Liver (tissue), 9 donors: ENCODE results near the gene SERPINE1. TPM values are rescaled to one million over a fixed set of nuclear protein-coding genes. Genes with fewer than 3 reads are reported as not detected.

Source experiments
- DNase-seq: peaks from one replicate; pipeline ENCODE4 v3.0.0-alpha.2; 2017; ENCODE audit warnings: low spot score
- H3K27ac ChIP-seq, 2 donors: one replicate each; pipeline ENCODE4 v1.7.0; 2013; ENCODE audit warnings: inconsistent platforms in 2 of 2, low read length in 2 of 2, control low read depth in 1 of 2, low read depth in 1 of 2, mild to moderate bottlenecking in 1 of 2
- H3K27me3 ChIP-seq, 4 donors: one replicate each; pipeline versions ENCODE4 v1.6.1 to v1.7.0; 2013; ENCODE audit warnings: low read length in 3 of 4, inconsistent platforms in 1 of 4, mild to moderate bottlenecking in 1 of 4, moderate library complexity in 1 of 4; ENCODE audit not compliant: control insufficient read depth in 4 of 4, insufficient read depth in 4 of 4
- H3K36me3 ChIP-seq, 4 donors: one replicate each; pipeline versions ENCODE4 v1.6.1 to v1.7.0; 2013; ENCODE audit warnings: low read length in 3 of 4, mild to moderate bottlenecking in 3 of 4, low read depth in 1 of 4, moderate library complexity in 1 of 4; ENCODE audit not compliant: control insufficient read depth in 4 of 4, insufficient read depth in 3 of 4
- H3K4me1 ChIP-seq, 4 donors: one replicate each; pipeline versions ENCODE4 v1.6.1 to v1.7.0; 2013; ENCODE audit warnings: low read length in 3 of 4, mild to moderate bottlenecking in 3 of 4, moderate library complexity in 1 of 4; ENCODE audit not compliant: control insufficient read depth in 4 of 4, insufficient read depth in 4 of 4
- H3K4me3 ChIP-seq, 3 donors: one replicate each; pipeline versions ENCODE4 v1.6.1 to v1.7.0; 2013; ENCODE audit warnings: low read length in 3 of 3, control low read depth in 1 of 3, low read depth in 1 of 3, mild to moderate bottlenecking in 1 of 3
- H3K9ac ChIP-seq, 2 donors: one replicate each; pipeline ENCODE4 v1.7.0; 2013; ENCODE audit warnings: low read length in 2 of 2, mild to moderate bottlenecking in 2 of 2, moderate library complexity in 2 of 2, control low read depth in 1 of 2, low read depth in 1 of 2
- H3K9me3 ChIP-seq, 4 donors: one replicate each; pipeline versions ENCODE4 v1.6.1 to v1.7.0; 2013; ENCODE audit warnings: low read length in 3 of 4; ENCODE audit not compliant: control insufficient read depth in 4 of 4
- EGR1 ChIP-seq, 2 donors: IDR thresholded peaks; 2 replicates each; pipeline ENCODE4 v1.6.1; 2016 to 2018; ENCODE audit warnings: antibody characterized with exemption in 2 of 2, low read depth in 2 of 2
- FOXA1 ChIP-seq: IDR thresholded peaks from 2 replicates; pipeline ENCODE4 v1.6.1; 2016; ENCODE audit warnings: antibody characterized with exemption
- FOXA2 ChIP-seq: IDR thresholded peaks from 2 replicates; pipeline ENCODE4 v1.6.1; 2016; ENCODE audit warnings: antibody characterized with exemption
- GABPA ChIP-seq, 2 donors: IDR thresholded peaks in 1 of 2; conservative IDR thresholded peaks in 1 of 2; 2 replicates each; pipeline ENCODE4 v1.6.1; 2016; ENCODE audit warnings: antibody characterized with exemption in 2 of 2, mild to moderate bottlenecking in 1 of 2, moderate library complexity in 1 of 2
- HNF4A ChIP-seq, 2 donors: conservative IDR thresholded peaks; 2 replicates each; pipeline ENCODE4 v1.6.1; 2016; ENCODE audit warnings: antibody characterized with exemption in 2 of 2, mild to moderate bottlenecking in 2 of 2
- HNF4G ChIP-seq: IDR thresholded peaks from 2 replicates; pipeline ENCODE4 v1.6.1; 2016; ENCODE audit warnings: antibody characterized with exemption
- NR2F2 ChIP-seq: IDR thresholded peaks from 2 replicates; pipeline ENCODE4 v1.6.1; 2016; ENCODE audit warnings: antibody characterized with exemption
- RAD21 ChIP-seq, 2 donors: IDR thresholded peaks; 2 replicates each; pipeline ENCODE4 v1.6.1; 2016; ENCODE audit warnings: antibody characterized with exemption in 2 of 2, mild to moderate bottlenecking in 2 of 2
- RXRA ChIP-seq, 2 donors: IDR thresholded peaks; 2 replicates each; pipeline ENCODE4 v1.6.1; 2017 to 2018; ENCODE audit warnings: antibody characterized with exemption in 2 of 2, mild to moderate bottlenecking in 1 of 2
- SP1 ChIP-seq: IDR thresholded peaks from 2 replicates; pipeline ENCODE4 v1.6.1; 2018; ENCODE audit warnings: antibody characterized with exemption, mild to moderate bottlenecking
- YY1 ChIP-seq: IDR thresholded peaks from 2 replicates; pipeline ENCODE4 v1.6.1; 2016; ENCODE audit warnings: antibody characterized with exemption, mild to moderate bottlenecking
- WGBS: extraction: QIAGEN DNeasy Blood & Tissue Kit; methylation state at CpG from one replicate; pipeline ENCODE4 v1.1.7; 2013; 5-methylcytosine and 5-hydroxymethylcytosine counted together
- polyA plus RNA-seq, 2 donors: library from polyadenylated mRNA; stranded (reverse) in 1 of 2; unstranded in 1 of 2; fragments of 200-250 nt in 1 of 2; fragments of >200 nt in 1 of 2; fragmentation: Nextera tagmentation in 1 of 2; extraction: Ambion mirVana in 1 of 2; gene quantifications; one replicate each; pipeline versions ENCODE4 v1.2.1 to v1.2.3, GENCODE V29; 2013 to 2015
- total RNA-seq, 2 donors: library from RNA; depleted of rRNA; stranded (reverse); fragments of >200 nt; gene quantifications; one replicate each; pipeline ENCODE4 v1.2.3, GENCODE V29; 2014
- TF ChIP-seq, protein P1 (sequence below): IDR thresholded peaks from 2 replicates; pipeline ENCODE4 v1.6.1; 2016; ENCODE audit warnings: antibody characterized with exemption
- TF ChIP-seq, protein P2 (sequence below): IDR thresholded peaks from 2 replicates; pipeline ENCODE4 v1.6.1; 2016; ENCODE audit warnings: antibody characterized with exemption
- TF ChIP-seq, protein P3 (sequence below): IDR thresholded peaks from 2 replicates; pipeline ENCODE4 v1.6.1; 2016; ENCODE audit warnings: antibody characterized with exemption
- TF ChIP-seq, protein P4 (sequence below): IDR thresholded peaks from 2 replicates; pipeline ENCODE4 v1.6.1; 2016; ENCODE audit warnings: antibody characterized with exemption, mild to moderate bottlenecking
- donor health status: healthy.
- donor health status: healthy.
- donor health status: healthy.
- donor health status: healthy.
- donor health status: healthy.

The SERPINE1 gene
- total and polyA plus RNA-seq, 4 donors, result 0.93 to 18.6 (median 8.0) TPM

DNA sequence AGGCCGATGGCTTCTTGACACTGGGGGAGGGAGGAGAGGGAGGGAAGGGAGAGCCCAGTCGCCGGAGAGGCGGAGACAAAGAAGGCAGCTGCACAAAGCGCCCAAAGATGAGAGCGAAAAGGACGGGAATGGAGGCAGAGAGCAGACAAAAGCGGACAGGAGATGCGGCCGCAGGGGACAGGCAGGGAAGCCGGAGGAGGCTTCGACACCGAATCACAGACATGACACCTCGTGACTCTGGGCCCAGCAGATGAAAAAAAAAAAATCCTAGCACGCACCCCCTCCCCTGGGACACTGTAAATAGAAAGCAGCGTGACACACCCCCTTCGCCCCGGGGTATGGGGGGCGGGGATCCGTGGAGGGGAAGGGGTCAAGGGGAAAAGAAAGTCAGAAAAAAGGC is 52.2 kb downstream of the SERPINE1 start:
- DNase-seq, result no peak
- H3K36me3 ChIP-seq, result no peaks in the 10 kb centered on the region
- H3K4me3 ChIP-seq, result no peak overlapping the region
- H3K4me1 ChIP-seq, result peaks cover 0 to 8% (median 2%) of the 10 kb centered on the region in 4 donors
- peaks cover 0 to 9% (median 4%) of the 10 kb centered on the region in 4 donors for H3K27me3 ChIP-seq
- 4% methylated on average over 20 of the region's 20 CpGs for WGBS
- H3K27ac ChIP-seq, result no peak overlapping the region
- no peaks in the 10 kb centered on the region for H3K9me3 ChIP-seq
- no peak overlapping the region for H3K9ac ChIP-seq
- no peak for TF ChIP-seq NR2F2
- TF ChIP-seq, protein P1, sequence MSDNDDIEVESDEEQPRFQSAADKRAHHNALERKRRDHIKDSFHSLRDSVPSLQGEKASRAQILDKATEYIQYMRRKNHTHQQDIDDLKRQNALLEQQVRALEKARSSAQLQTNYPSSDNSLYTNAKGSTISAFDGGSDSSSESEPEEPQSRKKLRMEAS, result no peak
- TF ChIP-seq, protein P2, sequence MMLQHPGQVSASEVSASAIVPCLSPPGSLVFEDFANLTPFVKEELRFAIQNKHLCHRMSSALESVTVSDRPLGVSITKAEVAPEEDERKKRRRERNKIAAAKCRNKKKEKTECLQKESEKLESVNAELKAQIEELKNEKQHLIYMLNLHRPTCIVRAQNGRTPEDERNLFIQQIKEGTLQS, result no peak
- TF ChIP-seq, protein P3, sequence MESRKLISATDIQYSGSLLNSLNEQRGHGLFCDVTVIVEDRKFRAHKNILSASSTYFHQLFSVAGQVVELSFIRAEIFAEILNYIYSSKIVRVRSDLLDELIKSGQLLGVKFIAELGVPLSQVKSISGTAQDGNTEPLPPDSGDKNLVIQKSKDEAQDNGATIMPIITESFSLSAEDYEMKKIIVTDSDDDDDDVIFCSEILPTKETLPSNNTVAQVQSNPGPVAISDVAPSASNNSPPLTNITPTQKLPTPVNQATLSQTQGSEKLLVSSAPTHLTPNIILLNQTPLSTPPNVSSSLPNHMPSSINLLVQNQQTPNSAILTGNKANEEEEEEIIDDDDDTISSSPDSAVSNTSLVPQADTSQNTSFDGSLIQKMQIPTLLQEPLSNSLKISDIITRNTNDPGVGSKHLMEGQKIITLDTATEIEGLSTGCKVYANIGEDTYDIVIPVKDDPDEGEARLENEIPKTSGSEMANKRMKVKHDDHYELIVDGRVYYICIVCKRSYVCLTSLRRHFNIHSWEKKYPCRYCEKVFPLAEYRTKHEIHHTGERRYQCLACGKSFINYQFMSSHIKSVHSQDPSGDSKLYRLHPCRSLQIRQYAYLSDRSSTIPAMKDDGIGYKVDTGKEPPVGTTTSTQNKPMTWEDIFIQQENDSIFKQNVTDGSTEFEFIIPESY, result no peak
- TF ChIP-seq, protein P4, sequence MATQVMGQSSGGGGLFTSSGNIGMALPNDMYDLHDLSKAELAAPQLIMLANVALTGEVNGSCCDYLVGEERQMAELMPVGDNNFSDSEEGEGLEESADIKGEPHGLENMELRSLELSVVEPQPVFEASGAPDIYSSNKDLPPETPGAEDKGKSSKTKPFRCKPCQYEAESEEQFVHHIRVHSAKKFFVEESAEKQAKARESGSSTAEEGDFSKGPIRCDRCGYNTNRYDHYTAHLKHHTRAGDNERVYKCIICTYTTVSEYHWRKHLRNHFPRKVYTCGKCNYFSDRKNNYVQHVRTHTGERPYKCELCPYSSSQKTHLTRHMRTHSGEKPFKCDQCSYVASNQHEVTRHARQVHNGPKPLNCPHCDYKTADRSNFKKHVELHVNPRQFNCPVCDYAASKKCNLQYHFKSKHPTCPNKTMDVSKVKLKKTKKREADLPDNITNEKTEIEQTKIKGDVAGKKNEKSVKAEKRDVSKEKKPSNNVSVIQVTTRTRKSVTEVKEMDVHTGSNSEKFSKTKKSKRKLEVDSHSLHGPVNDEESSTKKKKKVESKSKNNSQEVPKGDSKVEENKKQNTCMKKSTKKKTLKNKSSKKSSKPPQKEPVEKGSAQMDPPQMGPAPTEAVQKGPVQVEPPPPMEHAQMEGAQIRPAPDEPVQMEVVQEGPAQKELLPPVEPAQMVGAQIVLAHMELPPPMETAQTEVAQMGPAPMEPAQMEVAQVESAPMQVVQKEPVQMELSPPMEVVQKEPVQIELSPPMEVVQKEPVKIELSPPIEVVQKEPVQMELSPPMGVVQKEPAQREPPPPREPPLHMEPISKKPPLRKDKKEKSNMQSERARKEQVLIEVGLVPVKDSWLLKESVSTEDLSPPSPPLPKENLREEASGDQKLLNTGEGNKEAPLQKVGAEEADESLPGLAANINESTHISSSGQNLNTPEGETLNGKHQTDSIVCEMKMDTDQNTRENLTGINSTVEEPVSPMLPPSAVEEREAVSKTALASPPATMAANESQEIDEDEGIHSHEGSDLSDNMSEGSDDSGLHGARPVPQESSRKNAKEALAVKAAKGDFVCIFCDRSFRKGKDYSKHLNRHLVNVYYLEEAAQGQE, result no peak
- no peak for TF ChIP-seq EGR1 (IDR thresholded peaks at IDR 0.05; ENCODE audit: low read depth in 2 of 2)
- TF ChIP-seq HNF4G, result no peak

DNA sequence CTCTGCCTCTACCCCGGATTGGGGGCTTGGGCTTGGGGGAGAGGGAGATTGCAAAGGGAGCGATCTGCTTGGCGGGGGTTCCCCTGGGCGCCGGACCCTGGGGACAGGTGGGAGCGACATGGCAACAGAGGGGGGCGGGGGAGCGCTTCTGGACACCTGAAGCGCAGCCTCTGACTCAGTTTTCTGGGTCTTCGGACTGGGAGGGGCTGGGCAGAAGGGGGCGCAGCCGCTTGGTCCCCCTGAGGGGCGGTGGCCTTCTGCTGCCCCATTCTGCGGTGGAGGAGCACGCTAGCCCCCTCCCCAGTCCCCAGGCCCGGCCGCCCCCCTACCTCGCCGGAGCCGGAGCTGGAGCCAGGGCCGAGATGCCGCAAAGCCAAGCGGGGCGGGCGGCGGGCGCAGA is 52.8 kb downstream of the SERPINE1 start:
- H3K27me3 ChIP-seq, result peaks cover 0 to 6% (median 2%) of the 10 kb centered on the region in 4 donors
- no peak overlapping the region for H3K27ac ChIP-seq
- DNase-seq, result no peak
- H3K9ac ChIP-seq, result no peak overlapping the region
- peaks cover 0 to 4% (median 2%) of the 10 kb centered on the region in 4 donors for H3K4me1 ChIP-seq
- TF ChIP-seq, protein P1, result no peak
- TF ChIP-seq FOXA1 (no peak), HNF4G (no peak), RXRA (IDR thresholded peaks at IDR 0.05) (no peak), RAD21 (IDR thresholded peaks at IDR 0.05) (no peak), SP1 (no peak), NR2F2 (no peak), GABPA (IDR thresholded peaks at IDR 0.05 in 1 of 2, conservative IDR thresholded peaks at IDR 0.05 in 1 of 2) (no peak), HNF4A (conservative IDR thresholded peaks at IDR 0.05) (no peak), YY1 (no peak), FOXA2 (no peak)
- TF ChIP-seq, protein P3, result no peak
- TF ChIP-seq, protein P2, result no peak
- no peaks in the 10 kb centered on the region for H3K9me3 ChIP-seq
- WGBS, result 4% methylated on average over 27 of the region's 27 CpGs
- H3K4me3 ChIP-seq, result no peak overlapping the region
- no peaks in the 10 kb centered on the region for H3K36me3 ChIP-seq
